ENCODE data around the gene WWOX.

WWOX gene

DNA sequence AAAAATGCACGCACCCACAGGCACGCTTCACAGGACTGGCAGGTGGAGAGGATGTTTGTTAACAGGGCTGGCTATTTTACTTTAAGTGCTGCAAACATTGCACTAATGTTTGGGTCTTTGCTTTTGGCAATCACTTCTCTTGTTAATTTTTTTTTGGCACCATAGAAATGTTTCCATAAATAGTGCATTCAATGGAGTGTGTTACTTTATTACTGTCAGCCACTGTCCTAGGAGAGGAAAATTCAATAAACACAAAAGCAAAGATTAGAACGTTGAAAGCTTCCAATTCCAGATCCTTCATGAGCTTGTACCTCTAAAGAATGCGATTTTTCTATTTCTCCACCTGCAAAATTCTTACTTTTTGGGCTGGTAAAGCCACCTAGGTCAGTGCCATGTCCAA, 743.5 kb downstream of the WWOX start:
- no peak for DNase-seq (ENCODE audit: low read depth, low spot score)

- DNase-seq (ENCODE audit: low read depth, low spot score): no peak
These were observed 744.5 kb downstream of the WWOX start for GRCh38 chr16:78843978-78844377.

GRCh38 chr16:78844682-78845081, 745.2 kb downstream of the WWOX start:
- no peak for DNase-seq (ENCODE audit: low read depth, low spot score)

GRCh38 chr16:78851266-78851665, 751.8 kb downstream of the WWOX start:
- no peak for DNase-seq (ENCODE audit: low read depth, low spot score)

- DNase-seq (ENCODE audit: low read depth, low spot score): no peak
These were observed 752.7 kb downstream of the WWOX start for GRCh38 chr16:78852081-78852635.

GRCh38 chr16:78862022-78862421, 762.6 kb downstream of the WWOX start:
- no peak for DNase-seq (ENCODE audit: low read depth, low spot score)

GRCh38 chr16:78866521-78866920, 767.1 kb downstream of the WWOX start:
- DNase-seq (ENCODE audit: low read depth, low spot score): no peak

- DNase-seq (ENCODE audit: low read depth, low spot score): no peak
These were observed 770.0 kb downstream of the WWOX start for GRCh38 chr16:78869492-78869891.

DNA sequence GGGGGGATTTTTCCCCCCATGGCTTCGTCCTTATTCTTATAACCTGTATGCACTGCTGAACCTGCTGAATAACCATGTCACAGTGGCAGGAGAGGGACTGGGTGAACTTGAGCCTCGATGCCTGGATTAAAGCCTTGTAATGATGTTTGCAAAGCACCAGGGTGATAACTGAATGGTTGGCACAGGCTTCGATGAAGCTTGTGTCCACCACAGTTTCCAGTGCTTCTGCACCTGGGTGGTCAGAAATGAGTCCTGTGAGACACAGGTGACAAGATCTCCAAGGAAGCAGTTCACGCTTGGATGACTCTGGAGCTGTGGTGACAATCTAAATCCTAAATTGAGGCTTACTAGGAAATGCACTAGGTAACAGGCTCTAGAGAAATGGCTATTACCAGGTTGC, 771.8 kb downstream of the WWOX start:
- no peak for DNase-seq (ENCODE audit: low read depth, low spot score)

DNA sequence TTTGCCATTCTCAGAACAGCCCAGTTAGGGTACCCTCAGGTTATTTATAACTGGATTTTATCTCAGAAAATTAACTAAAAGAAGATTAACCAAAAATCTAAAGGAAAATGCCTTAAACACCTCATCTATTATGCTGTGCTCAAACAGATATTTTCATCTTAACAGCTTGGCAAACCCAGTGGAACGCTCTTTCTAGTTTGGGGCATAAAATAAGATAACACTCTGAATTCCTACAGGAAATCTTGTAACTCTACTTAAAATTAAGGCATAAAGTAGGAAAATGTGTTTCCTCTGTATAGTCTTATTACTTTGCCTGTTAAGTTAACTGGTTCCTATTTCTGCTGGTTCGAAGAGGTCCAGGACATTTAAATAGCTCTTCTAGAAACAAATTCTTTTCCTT, 777.2 kb downstream of the WWOX start:
- DNase-seq (ENCODE audit: low read depth, low spot score): no peak

DNA sequence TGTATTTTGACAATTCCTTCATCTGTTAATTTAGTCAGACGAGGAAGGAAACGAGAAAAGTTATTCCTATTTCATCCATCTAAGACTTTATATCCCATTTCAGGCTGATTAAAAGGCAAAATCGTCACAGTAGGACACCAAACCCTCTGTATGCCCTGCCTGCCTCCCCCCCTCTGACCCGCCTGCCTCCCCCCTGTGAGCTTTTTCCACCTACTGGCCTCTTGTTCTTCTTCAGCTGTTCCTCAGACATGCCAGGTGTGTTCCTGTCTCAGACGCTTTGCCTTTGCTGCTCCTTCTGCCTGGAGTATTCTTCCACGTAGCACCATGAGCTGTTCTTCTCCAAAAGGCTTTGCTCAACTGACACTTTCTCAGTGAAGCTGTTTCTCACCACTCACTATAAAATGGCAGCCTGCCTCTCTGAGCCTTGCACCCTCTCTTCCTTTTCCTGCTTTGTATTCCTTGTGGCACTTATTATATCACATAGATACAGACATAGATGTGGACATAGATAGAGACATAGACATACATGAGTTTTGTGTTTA, 777.7 kb downstream of the WWOX start:
- DNase-seq (ENCODE audit: low read depth, low spot score): no peak

DNA sequence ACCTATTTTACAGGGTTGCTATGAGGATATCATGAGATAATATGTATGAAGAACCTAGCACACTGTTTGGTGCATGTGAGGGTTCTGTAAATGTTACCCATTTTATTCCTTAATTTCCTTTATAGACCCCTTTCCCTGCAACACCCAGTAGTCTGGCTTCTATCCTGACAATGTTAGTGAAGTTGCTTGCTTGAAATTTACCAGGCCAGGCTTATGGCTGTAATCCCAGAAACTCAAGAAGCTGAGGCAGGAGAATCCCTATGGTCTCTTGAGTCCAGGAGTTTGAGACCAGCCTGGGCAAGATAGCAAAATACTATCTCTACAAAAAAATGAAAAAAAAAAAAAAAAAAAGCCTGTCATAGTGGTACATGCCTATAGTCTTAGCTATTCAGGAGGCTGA, 779.1 kb downstream of the WWOX start:
- DNase-seq (ENCODE audit: low read depth, low spot score): no peak

DNA sequence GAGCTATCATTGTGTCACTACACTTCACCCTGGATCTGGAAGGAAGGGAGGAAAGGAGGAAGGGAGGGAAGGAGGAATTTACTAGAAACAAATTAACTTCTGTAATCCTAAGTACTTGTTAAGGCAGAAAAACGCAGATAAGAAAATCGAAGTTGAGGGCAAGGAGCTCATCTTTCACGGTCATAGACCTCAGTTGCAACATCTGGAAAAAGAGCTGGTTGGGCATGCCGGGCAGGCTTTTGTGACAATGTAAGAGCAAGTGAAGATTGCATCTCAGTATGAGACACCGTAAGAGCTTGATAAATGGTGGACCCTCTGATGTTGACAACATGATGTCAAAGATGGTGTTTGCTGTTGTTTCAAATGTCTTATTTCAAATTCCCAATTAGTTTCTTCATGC, 779.6 kb downstream of the WWOX start:
- no peak for DNase-seq (ENCODE audit: low read depth, low spot score)

GRCh38 chr16:78882150-78882549, 782.7 kb downstream of the WWOX start:
- DNase-seq (ENCODE audit: low read depth, low spot score): no peak

- DNase-seq (ENCODE audit: low read depth, low spot score): no peak
These were observed 783.3 kb downstream of the WWOX start for GRCh38 chr16:78882751-78883150.

- no peak for DNase-seq (ENCODE audit: low read depth, low spot score)
These were observed 784.8 kb downstream of the WWOX start for GRCh38 chr16:78884204-78884603.

DNA sequence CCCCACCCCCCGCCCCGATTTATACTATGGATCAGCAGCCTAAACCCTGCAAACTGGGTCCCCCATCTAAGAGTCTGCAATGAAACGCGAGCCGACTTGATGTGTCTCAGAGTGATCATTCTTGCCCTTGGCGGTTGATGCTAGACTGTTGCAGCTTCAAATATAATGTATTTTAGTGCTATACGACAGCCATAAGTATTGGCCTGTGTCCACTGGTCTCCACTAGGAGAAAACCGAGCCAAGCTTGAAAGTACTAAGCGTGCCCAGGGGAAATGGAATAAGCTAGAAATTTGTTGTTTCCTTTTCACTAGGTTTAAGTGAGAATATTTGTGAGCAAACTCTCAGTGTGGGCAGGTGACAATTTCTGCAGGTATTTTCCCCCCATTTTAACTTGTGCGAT, 789.9 kb downstream of the WWOX start:
- no peak for DNase-seq (ENCODE audit: low read depth, low spot score)

- no peak for DNase-seq (ENCODE audit: low read depth, low spot score)
These were observed 791.0 kb downstream of the WWOX start for GRCh38 chr16:78890373-78890895.

- no peak for DNase-seq (ENCODE audit: low read depth, low spot score)
These were observed 793.7 kb downstream of the WWOX start for GRCh38 chr16:78892951-78893733.

DNA sequence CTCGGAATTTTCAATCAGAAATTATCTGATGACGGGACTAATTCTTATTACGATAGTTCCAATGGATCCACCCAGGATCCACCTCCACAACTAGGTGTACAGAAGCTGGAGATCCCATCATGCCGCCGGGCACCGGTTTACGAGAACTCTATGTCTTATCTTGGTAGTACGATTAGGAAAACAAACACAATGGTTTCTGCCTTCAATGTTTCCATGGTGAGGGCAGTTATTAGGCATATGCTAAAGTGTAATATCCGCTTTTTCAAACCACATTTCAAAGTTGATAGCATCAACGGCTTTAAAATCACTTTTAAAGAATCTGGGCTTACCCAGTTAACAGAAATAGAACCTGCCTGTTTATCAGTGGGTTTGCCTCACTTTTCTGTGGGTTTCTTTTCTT, 795.4 kb downstream of the WWOX start:
- no peak for DNase-seq (ENCODE audit: low read depth, low spot score)

DNA sequence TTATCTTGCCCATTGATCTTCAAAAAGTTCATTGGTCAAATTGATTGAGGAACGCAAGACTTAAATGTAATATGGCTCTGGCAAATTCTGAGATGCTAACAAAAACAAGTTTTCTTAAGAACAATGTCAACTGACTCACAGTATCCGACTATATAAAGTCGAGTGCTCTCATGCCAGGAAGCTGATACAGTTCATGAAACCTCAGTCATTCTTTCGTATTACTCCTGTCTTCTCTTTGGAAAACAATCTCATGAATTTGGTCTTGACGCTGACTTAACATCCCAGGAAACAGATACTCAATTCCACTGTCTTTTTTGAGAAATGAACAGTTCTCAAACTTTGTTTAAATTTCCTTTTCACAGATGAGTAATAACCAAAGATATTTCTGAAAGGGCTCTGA, 796.2 kb downstream of the WWOX start:
- DNase-seq (ENCODE audit: low read depth, low spot score): no peak

GRCh38 chr16:78896280-78896679, 796.8 kb downstream of the WWOX start:
- no peak for DNase-seq (ENCODE audit: low read depth, low spot score)

DNA sequence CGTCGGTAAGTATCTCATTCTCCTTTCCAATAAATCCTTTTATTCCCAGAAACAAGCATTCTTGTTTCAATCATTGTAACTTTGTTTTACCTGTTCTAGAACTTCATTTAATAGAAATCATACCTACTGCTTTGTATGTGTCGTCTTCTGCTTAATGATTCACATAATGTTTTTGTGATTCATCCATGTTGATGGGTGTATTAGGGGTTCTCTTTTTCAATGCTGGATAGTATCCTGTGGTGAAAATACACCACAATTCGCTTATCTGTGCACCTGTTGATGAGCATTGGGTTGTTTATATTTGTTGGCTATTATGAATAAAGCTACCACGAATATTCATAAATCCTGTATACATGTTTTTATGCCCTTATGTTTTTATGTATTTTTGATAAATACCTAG, 797.8 kb downstream of the WWOX start:
- no peak for DNase-seq (ENCODE audit: low read depth, low spot score)

All from brain pericyte (primary cell).